Psoas muscle (tissue), 8 donors: ENCODE measurements around the gene RAB23. TPM values are rescaled to one million over a fixed set of nuclear protein-coding genes. Genes with fewer than 3 reads are reported as not detected.

Source experiments
- ATAC-seq, 4 donors: fragments of 200-7000 bp; cut with Tn5 transposase; one replicate each; pipeline ENCODE4 v1.9.1; 2020; ENCODE audit warnings: moderate library complexity in 3 of 4, mild to moderate bottlenecking in 2 of 4
- DNase-seq, 2 donors: peaks; one replicate each; pipeline ENCODE4 v3.0.0-alpha.2; 2020
- H3K27ac ChIP-seq: fragments of 200-600 bp; one replicate; pipeline ENCODE4 v1.8.0; 2022
- H3K27me3 ChIP-seq, 3 donors: fragments of 200-600 bp in 1 of 3; one replicate each; pipeline versions ENCODE4 v1.6.1 to v1.8.0; 2013 to 2022; ENCODE audit warnings: low read length in 2 of 3, mild to moderate bottlenecking in 2 of 3, moderate library complexity in 1 of 3; ENCODE audit not compliant: insufficient read depth in 3 of 3
- H3K36me3 ChIP-seq, 2 donors: fragments of 200-600 bp in 1 of 2; one replicate each; pipeline versions ENCODE4 v1.6.1 to v1.8.0; 2013 to 2022; ENCODE audit warnings: low read depth in 1 of 2, mild to moderate bottlenecking in 1 of 2, moderate library complexity in 1 of 2; ENCODE audit not compliant: insufficient read depth in 1 of 2
- H3K4me1 ChIP-seq: fragments of 200-600 bp; one replicate; pipeline ENCODE4 v1.8.0; 2022
- H3K4me3 ChIP-seq: fragments of 200-600 bp; one replicate; pipeline ENCODE4 v1.8.0; 2022; ENCODE audit warnings: mild to moderate bottlenecking
- H3K9me3 ChIP-seq: fragments of 200-600 bp; one replicate; pipeline ENCODE4 v1.8.0; 2022
- CTCF ChIP-seq: fragments of 200-600 bp; IDR thresholded peaks from one replicate; pipeline ENCODE4 v1.8.0; 2022; ENCODE audit warnings: antibody characterized with exemption
- WGBS, 3 donors: extraction: QIAGEN DNeasy Blood & Tissue Kit; methylation state at CpG; one replicate each; pipeline versions ENCODE4 v1.1.6 to v1.1.7; 2013; 5-methylcytosine and 5-hydroxymethylcytosine counted together
- intact Hi-C, 2 donors: fragments of 100-400 bp; cut with DNase I; formaldehyde crosslinking; loops; one replicate each; pipeline versions ENCODE4 v1.11.0 to v1.14.2; 2022
- polyA plus RNA-seq, 3 donors: library from polyadenylated mRNA; stranded (reverse); fragments of 200-250 nt; gene quantifications; one replicate each; pipeline ENCODE4 v1.2.3, GENCODE V29; 2013
- total RNA-seq, 4 donors: library from RNA; stranded (reverse); fragmentation: NEBNext Ultra II Directional in 2 of 4; extraction: Animal tissue kit (Norgen Biotek cat#: 25700) in 2 of 4; gene quantifications; one replicate each; pipeline versions ENCODE4 v1.2.1 to v1.2.4, GENCODE V29; 2021 to 2023
- donor health status: healthy with polysubstance abuse.
- donor health status: DM: no; HTN: no; CAD: no; lungs with moderate emphysema.
- donor health status: Bipolar disorder and iron deficiency.
- donor health status: healthy.
- donor health status: DM: yes; HTN: yes; CAD: no.
- donor health status: DM: no; HTN: no; CAD: no.
- donor health status: DM: no; HTN: no; CAD: no.
- donor health status: DM: yes; HTN: yes; CAD: no.

Gene RAB23
- total and polyA plus RNA-seq, 7 donors, result 3.9 to 14.1 (median 5.9) TPM

GRCh38 chr6:57254055-57254717, 32.1 kb upstream of the RAB23 start:
- DNase-seq, result no peak
- no peaks in the 10 kb centered on the region for H3K27me3 ChIP-seq
- no peak overlapping the region for H3K4me3 ChIP-seq
- H3K36me3 ChIP-seq, result no peaks in the 10 kb centered on the region
- H3K9me3 ChIP-seq, result no peaks in the 10 kb centered on the region
- ATAC-seq, result no peak
- no peak for TF ChIP-seq CTCF
- 72 to 82% (median 80%) methylated on average over 4 of the region's 4 CpGs for WGBS, 3 donors
- H3K4me1 ChIP-seq, result peaks cover 6% of the 10 kb centered on the region
- no peak overlapping the region for H3K27ac ChIP-seq
- intact Hi-C loops, result no loop called here

- peak overlapping the region; percentile 4 for H3K27ac ChIP-seq
- no peak overlapping the region for H3K4me3 ChIP-seq
- H3K4me1 ChIP-seq, result peaks cover 6% of the 10 kb centered on the region
- DNase-seq (no peak), ATAC-seq (peak in 2 of 4 donors; percentile 71 to 75)
- intact Hi-C loops, result no loop called here
- 9 to 15% (median 11%) methylated on average over 1 of the region's 1 CpG for WGBS, 3 donors
- TF ChIP-seq CTCF, result no peak
- no peaks in the 10 kb centered on the region for H3K27me3 ChIP-seq
- H3K9me3 ChIP-seq, result no peaks in the 10 kb centered on the region
- H3K36me3 ChIP-seq, result no peaks in the 10 kb centered on the region
These were observed 30.9 kb upstream of the RAB23 start for GRCh38 chr6:57252975-57253374.

- TF ChIP-seq CTCF, result no peak
- H3K9me3 ChIP-seq, result no peaks in the 10 kb centered on the region
- H3K4me1 ChIP-seq, result peaks cover 6% of the 10 kb centered on the region
- DNase-seq, result no peak
- 77 to 92% (median 87%) methylated on average over 9 of the region's 9 CpGs for WGBS, 3 donors
- H3K36me3 ChIP-seq, result no peaks in the 10 kb centered on the region
- ATAC-seq, result peak in 1 of 4 donors; percentile 27
- intact Hi-C loops, result no loop called here
- H3K4me3 ChIP-seq, result no peak overlapping the region
- no peak overlapping the region for H3K27ac ChIP-seq
- H3K27me3 ChIP-seq, result no peaks in the 10 kb centered on the region
These were observed 30.0 kb upstream of the RAB23 start for GRCh38 chr6:57252137-57252536.

GRCh38 chr6:57250348-57250747, 28.2 kb upstream of the RAB23 start:
- Histone ChIP-seq H3K27me3 (no peaks in the 10 kb centered on the region), H3K9me3 (no peaks in the 10 kb centered on the region), H3K27ac (no peak overlapping the region), H3K36me3 (no peaks in the 10 kb centered on the region), H3K4me1 (peaks cover 6% of the 10 kb centered on the region), H3K4me3 (no peak overlapping the region)
- ATAC-seq (no peak), DNase-seq (no peak)
- intact Hi-C loops, result no loop called here
- TF ChIP-seq CTCF, result no peak
- WGBS, 3 donors, result 89 to 94% (median 92%) methylated on average over 4 of the region's 4 CpGs
